HG02763 (cell line): ENCODE data around the gene UROS.
A peak's percentile ranks its signal among the peaks of the same experiment; 100 is the strongest.

Experiments used
- ATAC-seq: cut with Tn5 transposase; IDR thresholded peaks from one replicate; pipeline ENCODE4 v1.9.1; 2021; ENCODE audit warnings: mild to moderate bottlenecking, moderate library complexity; ENCODE audit not compliant: unreplicated experiment

The UROS gene

DNA sequence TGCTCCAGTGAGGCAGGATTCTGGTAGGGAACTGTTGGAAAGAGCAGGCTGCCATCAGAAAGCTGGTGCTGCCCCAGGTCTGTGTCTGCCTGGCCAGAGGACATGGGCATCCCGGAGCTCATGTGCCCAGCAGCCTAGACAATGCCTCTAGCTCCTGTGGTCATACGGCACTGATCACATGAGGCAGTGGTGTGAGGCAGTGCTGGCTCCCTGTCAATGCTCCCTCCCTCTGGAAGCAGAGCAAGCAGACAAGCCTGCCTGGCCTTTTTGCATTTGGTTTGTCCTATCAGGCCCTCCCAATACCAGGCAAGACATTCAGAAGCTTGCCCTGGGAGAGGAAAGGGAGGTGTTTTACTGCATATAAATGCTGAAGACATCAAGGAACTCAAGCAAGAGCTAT, 27.9 kb downstream of the UROS start:
- no peak for ATAC-seq

DNA sequence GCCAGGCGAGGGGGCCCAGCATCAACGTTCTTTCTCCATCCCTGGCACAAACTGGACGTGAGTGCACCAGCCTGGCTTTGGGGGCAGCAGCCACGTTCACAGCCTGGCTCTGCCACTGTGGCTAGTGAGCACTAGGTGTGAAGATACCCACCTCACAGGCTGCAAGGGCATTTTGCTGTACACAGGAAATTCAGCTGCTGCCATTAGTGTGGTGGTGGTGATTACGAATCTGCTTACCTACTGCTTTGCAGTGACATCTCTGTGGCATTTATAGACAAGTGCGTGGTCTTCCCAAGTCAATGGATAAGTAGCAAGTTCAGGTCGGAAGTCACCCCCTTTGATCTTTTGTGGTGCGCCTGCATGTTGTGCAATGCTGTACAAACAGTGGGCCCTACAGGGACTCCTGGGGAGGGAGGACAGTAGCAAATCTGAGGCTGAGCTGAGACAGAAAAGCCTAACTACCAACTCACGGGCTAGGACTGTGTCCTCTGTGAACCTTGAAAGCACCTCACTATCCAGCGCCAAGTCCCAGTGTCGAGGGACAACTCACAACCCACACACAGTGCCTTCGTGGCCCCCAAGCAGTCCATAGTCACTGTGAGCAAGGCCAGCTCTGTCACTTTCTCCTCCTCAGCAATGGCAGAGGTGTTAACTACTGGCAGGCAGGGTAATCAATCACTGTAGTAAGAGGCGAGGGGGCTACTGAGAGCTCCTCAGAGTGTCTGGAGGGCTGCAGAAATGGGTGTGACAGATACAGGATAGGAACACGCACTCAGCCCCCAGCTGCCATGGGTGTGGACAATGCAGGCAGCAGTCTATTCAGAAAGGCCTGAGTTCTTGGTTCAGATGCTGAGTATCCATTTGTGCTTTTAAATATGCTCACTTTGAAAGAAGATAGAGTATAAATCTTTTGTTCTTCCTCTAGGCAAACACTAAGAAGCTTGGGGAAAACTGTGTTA, 30.4 kb downstream of the UROS start:
- ATAC-seq = no peak

DNA sequence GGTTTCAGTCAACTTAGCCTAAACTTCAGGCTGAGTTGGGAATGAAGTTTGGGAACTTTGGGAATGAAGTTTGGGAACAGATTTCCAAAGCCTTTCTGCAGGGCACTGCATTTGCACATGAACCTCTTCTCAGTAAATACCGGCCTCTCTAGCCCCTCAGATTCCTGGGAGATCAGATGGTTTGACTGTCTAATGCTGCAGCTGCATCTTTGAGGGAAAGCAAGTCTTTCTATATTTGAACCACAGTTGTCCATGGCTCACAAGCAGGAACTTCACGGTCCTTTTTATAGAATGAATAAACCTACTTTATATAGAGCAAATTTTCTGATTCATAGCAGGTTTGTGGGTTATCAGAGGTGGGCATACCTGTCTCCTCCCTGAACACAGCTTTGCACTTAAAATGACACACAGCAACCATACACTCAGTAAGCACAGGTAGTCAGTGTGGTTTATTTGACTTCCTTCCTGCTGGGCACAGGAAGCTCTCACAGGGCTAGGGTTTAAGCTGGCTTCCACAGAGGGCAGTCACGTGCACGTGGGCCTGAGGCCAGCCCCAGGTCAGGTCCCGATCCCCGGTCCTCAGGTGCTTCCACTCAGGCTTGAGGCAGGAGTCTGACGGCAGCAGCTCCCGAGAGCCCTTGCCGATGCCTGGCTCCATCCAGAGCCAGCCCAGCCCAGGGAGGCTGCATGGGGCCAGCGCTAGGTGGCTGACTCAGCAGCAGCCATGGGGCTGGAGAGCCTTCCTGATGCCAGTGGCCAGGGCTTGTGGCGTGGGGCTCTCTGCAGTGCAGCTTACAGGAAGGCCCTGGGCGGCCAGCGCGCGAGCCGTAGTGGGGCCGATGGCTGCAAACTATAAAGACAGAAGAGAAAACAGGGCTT, 34.7 kb downstream of the UROS start:
- ATAC-seq = no peak

DNA sequence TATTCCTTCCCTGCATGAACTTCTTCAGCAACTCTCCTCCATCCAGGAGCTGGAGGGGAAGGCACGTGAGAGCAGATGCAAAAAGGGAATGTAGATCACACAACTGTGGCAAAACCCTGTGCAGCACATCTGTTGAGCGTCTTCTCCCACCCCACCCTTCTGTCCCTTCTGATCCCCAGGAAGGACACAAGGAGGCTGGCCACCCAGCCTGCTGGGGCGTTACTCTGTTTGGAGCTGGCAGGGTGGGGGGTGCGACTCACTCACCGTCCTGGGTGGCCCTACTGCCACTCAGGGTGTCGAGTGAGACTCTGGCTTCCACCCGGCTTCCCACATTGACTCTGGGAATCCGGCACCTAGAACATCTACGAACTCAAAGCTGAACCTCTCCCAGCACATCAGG, 37.3 kb downstream of the UROS start:
- no peak for ATAC-seq

DNA sequence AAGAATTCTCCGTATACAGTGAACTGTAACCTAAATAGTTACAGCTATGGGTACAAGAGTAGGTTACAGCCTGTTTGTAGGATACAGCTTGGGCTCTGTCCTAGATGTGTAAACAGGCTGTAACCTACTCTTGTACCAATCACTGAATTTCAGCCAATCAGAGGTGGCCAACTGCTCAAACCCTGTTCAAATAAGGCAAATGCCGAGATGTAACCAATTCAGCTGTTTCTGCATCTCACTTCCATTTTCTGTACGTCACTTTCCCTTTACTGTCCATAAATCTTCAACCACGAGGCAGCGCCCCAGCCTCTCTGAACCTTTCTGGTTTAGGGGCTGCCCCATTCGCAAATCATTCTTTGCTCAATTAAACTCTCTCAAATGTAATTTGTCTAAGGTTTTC, 39.1 kb downstream of the UROS start:
- ATAC-seq = peak; percentile 74

DNA sequence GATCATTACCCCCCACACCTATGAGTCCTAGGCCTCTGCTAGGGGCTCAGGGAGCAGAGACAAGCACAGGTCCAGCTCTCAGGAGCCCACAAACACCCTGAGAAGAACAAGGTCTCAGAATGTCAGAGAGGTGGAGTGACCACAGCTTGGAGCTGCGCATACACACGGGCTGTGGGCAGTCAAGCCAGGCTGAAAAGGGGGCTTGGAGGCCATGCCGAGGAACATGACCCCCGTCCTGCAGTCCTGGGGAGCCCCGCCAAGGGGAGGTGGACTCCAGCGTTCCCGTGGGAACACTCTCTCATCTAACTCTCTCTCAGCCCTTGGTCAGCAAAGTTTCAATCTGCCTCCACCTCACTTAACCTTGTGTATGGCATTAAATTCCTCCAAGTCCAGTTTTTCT, 39.6 kb downstream of the UROS start:
- ATAC-seq = no peak

DNA sequence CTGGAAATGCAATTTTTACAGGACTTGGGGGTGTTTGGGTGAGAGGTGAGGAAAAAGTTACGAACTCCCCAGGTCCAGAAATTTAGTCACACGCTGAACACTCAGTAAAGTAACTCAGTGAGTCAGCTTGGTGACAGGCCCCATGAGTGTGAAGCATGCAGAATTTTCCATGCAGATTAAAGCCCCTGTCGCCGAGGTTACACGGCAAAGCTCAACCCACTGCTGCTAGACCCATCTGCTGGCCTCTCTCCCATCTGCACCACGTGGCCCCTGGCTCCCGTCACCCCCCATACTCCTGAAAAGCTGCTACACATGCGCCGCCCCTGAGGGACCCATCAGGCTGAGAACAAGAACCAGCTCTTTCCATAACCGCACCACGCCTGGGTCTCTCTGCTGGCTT, 40.4 kb downstream of the UROS start:
- ATAC-seq = no peak

DNA sequence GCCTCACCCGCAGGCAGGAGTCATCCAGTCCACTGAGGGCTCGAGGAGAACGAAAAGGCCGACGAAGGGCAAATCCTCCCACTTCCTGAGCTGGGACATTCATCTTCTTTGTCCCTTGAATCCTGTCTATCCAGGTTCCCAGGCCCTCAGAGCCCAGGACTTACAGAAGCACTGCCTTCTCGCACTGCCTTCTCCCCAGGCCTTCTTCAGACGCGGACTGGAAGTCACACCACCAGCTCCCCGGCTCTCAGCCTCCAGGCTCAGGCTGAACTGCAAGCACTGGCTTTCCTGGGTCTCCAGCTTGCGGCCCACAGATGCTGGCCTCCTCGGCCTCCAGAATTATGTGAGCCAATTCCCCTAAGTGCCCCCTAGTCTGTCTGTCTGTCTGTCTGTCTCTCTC, 41.0 kb downstream of the UROS start:
- ATAC-seq = no peak

DNA sequence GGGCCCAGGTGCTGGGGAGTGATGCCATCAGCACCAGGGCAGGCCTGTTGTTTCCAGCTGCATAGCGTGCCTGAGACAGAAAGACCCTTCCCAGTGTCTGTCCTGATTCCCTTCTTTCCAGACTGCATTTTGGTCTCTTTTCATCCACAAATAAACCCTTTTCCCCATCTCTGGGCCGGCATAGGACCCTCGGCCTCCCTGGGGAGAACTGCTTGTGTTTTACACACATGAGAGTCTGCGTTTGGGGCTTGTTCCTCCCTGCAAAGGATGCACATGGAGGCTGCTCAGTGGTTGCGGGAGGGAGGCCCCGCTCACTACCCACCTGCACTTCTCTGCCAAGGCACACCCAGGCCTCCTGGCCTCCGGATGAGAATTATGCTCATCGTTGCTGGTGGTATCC, 41.7 kb downstream of the UROS start:
- ATAC-seq = no peak

DNA sequence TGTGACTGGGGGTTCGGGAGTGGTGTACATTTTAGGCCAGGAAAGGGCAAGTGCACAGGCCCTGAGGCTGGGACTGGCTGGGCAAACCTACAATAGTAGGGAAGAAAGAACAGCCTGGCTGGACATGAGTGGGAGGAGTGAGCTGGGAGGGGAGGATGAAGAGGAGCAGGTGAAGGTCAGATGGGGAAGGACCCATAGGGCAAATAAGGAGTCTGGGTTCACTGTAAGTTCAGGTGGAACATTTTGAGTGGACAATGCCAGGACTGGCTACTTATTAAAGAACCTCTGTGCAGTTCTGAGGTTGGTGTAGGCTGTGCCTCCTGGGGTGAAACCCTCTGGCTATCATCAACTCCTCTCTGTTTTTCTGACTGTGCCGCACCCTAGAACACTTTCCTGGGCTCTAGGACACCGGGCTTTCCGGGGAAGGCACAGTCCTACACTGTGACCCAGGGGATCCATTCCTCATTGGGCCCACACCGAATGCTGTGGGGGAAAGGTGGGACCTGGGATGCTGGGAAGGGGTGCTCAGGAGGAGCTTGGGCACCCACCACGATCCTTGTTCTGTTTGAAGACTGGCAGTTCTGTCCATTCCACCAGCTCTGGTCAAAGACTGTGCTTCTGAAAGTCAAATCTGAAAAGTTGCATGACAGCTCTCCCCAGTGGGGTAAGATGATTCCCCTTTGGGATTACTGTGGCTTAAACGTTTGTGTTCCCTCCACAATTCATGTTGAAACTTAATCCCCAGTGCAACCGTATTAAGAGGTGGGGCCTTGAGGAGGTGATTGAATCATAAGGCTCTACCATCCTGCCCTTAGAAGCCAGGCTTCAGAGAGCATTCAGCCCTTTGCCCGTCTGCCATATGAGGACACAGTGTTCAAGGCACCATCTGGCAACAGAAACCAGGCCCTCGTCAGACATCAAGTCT, 43.4 kb downstream of the UROS start:
- ATAC-seq = no peak

DNA sequence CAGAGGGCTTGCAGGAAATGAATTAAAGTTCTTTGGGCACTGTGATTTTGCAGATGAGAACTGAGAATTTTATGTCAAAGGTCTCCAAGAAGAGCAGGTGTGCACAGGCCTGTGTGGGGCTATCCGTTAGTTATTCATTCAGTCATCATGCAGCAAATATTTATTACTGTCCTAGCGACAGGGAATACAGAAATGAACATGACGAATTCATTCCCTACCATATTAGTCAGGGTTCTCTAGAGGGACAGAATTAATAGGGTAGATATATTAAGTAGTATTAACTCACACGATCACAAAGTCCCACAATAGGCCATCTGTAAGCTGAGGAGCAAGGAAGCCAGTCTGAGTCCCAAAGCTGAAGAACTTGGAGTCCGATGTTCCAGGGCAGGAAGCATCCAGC, 44.5 kb downstream of the UROS start:
- ATAC-seq = no peak

DNA sequence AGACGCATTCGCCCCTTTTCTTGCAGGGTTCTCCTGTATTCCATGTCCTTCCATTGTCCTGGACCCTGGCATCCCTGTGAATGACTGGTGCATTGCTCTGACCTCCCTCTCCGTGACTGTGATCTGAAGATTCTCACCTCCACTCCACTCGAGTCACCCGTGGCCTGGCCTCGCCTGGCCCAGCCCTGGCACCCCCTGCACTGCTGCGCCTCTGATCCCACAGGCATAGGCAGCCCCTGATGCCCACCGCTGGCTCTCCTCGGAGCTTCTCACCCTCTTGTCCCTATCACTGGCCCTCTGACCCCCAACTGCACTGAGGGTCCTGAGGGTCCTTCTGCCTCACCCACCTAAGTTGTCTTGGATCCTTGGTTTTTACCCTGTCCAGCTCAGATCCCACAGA, 45.3 kb downstream of the UROS start:
- ATAC-seq = no peak

DNA sequence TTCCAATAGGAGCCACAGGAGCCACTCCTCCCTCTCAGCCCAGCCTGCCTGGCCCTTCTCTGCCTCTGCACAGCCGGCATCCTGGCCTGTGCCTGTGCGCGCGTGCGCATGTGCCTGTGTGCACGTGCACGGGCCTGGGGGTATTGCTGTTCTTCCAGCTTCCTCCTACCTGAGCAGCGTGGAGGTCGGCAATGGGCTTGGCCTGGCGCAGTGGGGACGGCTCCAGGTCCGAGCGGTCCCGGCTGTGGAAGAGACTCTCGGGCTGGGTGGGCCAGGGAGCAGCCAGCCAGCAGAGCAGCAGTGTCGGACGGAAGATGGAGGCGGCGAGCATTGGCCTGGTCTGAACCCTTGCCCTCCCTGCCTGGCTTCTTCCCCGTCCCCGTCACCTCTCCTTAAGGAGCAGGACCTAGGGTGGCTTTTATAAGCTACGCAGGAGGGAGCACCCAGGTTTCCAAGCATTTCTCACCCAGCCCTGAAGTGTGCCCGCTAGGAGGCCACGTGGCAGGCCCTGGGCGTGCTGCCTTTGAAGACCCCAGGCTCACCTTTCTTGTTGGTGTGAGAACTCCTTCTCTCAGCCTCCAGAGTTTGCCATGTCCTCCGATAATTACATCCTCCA, 47.5 kb downstream of the UROS start, which contains the start of gene MMP21:
Gene MMP21 (minus strand): TSS at position 331 of the 616 bp plus-strand sequence. CDS start 0 bp downstream, at position 331.
- ATAC-seq = no peak

DNA sequence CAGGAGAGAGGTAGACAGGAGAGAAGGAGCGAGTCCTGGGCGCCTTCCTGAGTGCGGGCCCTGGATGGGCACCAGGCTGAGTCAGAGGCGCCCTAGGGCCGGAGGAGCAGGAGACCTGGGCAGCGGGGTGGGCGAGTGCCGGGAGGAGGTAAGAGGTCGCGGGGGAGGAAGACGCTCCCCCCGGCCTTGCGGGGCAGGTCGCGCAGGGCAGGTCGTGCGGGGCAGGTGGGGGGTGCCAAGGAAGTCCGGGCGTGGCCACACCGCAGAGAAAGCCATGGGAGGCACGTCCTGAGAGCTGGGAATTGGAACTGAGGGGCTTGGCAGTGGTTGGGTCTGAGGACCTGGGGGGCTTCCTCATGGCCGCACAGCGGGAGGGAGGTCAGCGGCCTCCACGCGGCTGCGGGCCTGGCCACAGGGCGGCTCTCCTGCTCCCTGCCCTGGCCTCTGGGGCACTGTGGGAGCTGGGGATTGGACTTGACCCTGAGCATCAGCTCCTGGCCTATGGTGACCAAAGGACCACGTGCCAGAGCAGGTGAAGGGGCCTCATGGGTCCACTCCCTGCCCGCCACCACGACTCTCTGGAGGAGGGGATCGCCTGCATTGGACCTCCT, 48.4 kb downstream of the UROS start:
- no peak for ATAC-seq

DNA sequence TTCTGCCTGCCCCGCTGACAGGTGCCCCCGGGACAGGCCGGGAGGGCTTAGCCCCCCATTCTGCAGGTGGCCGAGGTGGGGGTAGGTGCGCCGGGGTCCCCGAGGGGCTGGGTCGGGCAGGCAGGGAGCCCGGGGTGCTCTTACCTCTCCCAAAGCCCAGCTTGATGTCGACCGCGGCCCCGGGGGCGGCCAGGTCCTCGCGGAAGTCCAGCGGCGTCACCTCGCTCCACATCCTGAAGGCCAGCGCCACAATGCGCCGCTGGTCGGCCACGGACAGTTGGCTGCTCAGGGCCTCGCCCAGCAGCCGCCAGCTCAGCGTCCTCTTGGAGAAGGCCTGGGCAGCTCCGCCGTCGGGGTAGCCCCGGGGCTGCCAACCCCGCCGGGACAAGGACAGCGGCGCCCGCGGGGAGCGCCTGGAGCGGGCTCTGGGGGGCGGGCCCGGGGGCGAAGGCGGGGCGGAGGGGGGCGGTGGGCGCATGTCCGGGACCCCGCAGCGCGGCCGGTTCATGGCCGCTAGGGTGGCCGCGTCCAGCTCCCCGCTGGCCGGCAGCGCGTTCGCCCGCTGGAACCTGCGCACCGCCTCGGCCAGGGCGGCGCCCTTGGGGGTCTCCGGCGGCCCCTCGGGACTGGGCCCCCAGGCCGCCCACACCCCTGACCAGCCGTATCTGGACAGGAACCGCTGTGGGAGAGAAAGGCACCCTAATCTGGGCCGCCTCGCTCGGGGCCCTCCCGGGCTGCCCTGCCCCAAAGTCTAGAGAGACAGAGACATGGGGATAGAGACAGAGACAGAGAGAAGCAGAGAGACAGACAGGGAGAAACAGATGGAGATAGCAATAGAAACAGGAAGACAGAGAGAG, 49.1 kb downstream of the UROS start:
- no peak for ATAC-seq

DNA sequence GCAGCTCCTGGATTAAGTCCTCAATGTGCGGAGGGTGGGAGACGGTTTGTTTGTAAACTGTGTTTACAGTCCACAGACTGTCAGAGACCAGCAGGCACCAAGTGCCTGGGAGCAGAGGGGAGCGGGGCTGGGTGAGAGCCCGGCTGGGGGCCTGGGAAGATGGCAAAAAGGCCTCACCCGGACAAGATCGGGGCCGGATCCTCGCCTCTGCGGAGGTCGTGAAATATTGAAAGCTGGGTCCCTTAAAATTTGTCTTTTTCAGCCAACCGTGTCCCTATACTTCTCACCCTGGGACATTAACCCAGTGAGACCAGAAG, 50.2 kb downstream of the UROS start:
- no peak for ATAC-seq

DNA sequence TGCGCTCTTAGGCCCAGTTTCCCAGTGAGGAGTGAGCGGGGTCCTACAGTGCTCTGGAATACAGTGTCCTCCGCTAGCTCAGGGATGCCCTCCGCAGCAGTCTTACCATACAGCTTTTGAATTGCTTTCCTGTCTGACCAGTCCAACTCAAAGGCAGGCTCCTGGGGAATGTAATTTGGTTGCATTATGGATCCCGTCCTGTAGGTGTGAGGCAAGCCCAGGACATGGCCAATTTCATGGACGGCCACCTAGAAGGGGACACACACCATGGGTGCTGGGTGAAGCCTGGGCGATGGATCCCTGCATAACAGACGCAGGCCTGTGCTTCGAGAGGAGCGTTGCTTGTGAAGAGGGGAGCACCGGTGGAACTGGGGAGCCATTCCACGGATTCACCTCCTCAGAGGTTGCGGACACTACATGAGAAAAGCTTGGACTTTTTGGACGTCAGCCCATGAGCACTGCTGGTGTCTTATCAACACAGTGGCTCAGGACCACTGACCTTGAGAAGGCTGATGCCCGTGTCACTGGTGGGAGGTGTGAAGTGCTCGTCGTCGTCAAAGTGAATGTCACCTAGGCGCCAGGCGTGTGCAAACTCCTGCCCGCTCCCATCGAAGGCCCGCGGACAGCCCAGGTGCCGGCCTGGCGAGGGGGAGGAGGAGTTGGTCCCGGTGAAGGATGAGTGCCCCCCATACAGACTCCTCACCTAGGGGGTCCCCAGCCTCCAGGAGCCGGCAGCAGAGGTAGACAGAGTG, 50.8 kb downstream of the UROS start:
- ATAC-seq = no peak

DNA sequence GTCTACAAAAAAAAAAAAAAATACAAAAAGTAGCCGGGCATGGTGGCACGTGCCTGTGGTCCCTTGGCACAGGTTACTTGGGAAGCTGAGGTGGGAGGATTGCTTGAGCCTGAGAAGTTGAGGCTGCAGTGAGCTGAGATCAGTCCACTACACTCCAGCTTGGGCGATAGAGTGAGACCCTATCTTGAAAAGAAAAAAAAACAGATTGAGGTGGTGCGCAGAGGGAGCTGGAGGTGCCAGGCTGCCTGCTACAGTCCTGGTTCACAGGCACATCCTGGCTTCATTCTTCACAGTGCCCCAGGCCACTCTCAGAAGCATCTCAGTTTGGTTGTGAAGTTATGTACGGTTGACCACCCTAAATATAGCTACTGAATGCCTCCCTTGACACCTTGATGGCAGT, 52.2 kb downstream of the UROS start:
- ATAC-seq = no peak
